A673 (cell line): ENCODE measurements around the gene CLDN7. TPM values are rescaled to one million over a fixed set of nuclear protein-coding genes. Genes with fewer than 3 reads are reported as not detected.

Experiments used
- BruUV-seq: library from RNA; stranded (reverse); fragments of 400-500 nt; replicated peaks from 2 replicates; lab custom pipeline; 2021; lab: Mats Ljungman, UMichigan
- CTCF ChIA-PET: fragments of 300-600 bp; sonication (Branson Sonifier 250); formaldehyde crosslinking; loops from one replicate; lab custom pipeline; 2022; ENCODE audit warnings: antibody characterized with exemption; lab: Charles Lee
- POLR2A ChIA-PET: fragments of 300-600 bp; sonication (Branson Sonifier 250); formaldehyde crosslinking; loops from one replicate; lab custom pipeline; 2022; ENCODE audit warnings: antibody characterized with exemption; ENCODE audit not compliant: low non-redundant PET; lab: Charles Lee
- DNase-seq: peaks from one replicate; pipeline ENCODE4 v3.0.0-alpha.2; 2015; ENCODE audit warnings: low spot score
- H3K27ac ChIP-seq: fragments of 200-600 bp; sonication (generic); 2 replicates; pipeline ENCODE4 v1.5.1; 2016; ENCODE audit warnings: mixed run types, low read depth, mild to moderate bottlenecking, mixed read lengths, antibody characterized with exemption, low read length; ENCODE audit not compliant: poor library complexity, severe bottlenecking
- H3K27me3 ChIP-seq: fragments of 200-600 bp; sonication (generic); replicated peaks from 2 replicates; pipeline ENCODE4 v1.6.1; 2017; ENCODE audit warnings: mixed run types, low read depth, mild to moderate bottlenecking, mixed read lengths, antibody characterized with exemption, low read length; ENCODE audit not compliant: insufficient read depth, poor library complexity
- H3K36me3 ChIP-seq: fragments of 200-600 bp; sonication (generic); 2 replicates; pipeline ENCODE4 v1.6.1; 2016; ENCODE audit warnings: mixed run types, mild to moderate bottlenecking, mixed read lengths, antibody characterized with exemption, low read length; ENCODE audit not compliant: insufficient read depth, poor library complexity, severe bottlenecking
- H3K4me1 ChIP-seq: fragments of 200-600 bp; sonication (generic); 2 replicates; pipeline ENCODE4 v1.6.1; 2017; ENCODE audit warnings: mixed run types, mild to moderate bottlenecking, mixed read lengths, antibody characterized with exemption, low read length; ENCODE audit not compliant: insufficient read depth, poor library complexity, severe bottlenecking
- H3K4me3 ChIP-seq: fragments of 200-600 bp; sonication (generic); 2 replicates; pipeline ENCODE4 v1.5.1; 2016; ENCODE audit warnings: low read depth, mixed run types, mild to moderate bottlenecking, mixed read lengths, low read length; ENCODE audit not compliant: poor library complexity, severe bottlenecking
- H3K9me3 ChIP-seq: fragments of 200-600 bp; sonication (generic); 2 replicates; pipeline ENCODE4 v1.6.1; 2016; ENCODE audit warnings: mixed run types, low read depth, mild to moderate bottlenecking, mixed read lengths, antibody characterized with exemption, low read length; ENCODE audit not compliant: poor library complexity, severe bottlenecking
- EZH2 ChIP-seq: fragments of 200-600 bp; sonication (generic); IDR thresholded peaks from 2 replicates; pipeline ENCODE4 v1.6.1; 2017; ENCODE audit warnings: borderline replicate concordance, low read depth, mild to moderate bottlenecking, mixed read lengths, antibody characterized with exemption, low read length; ENCODE audit not compliant: poor library complexity, severe bottlenecking
- intact Hi-C: fragments of 100-400 bp; cut with micrococcal nuclease; formaldehyde crosslinking; loops from one replicate; pipeline ENCODE4 v1.10.0; 2022; ENCODE audit not compliant: unreplicated experiment
- total RNA-seq: library from RNA; stranded (reverse); gene quantifications from 2 replicates; pipeline ENCODE4 v1.2.3, GENCODE V29; 2021
- TF ChIP-seq, protein P1 (sequence below): fragments of 300-800, 200-600 bp; sonication (generic); conservative IDR thresholded peaks from 2 replicates; pipeline ENCODE4 v1.5.1; 2017; ENCODE audit warnings: low read depth, mild to moderate bottlenecking, antibody characterized with exemption, low read length, moderate library complexity, mixed read lengths

CLDN7 gene
- total RNA-seq, 1 experiment from 2014 or later: not detected

DNA sequence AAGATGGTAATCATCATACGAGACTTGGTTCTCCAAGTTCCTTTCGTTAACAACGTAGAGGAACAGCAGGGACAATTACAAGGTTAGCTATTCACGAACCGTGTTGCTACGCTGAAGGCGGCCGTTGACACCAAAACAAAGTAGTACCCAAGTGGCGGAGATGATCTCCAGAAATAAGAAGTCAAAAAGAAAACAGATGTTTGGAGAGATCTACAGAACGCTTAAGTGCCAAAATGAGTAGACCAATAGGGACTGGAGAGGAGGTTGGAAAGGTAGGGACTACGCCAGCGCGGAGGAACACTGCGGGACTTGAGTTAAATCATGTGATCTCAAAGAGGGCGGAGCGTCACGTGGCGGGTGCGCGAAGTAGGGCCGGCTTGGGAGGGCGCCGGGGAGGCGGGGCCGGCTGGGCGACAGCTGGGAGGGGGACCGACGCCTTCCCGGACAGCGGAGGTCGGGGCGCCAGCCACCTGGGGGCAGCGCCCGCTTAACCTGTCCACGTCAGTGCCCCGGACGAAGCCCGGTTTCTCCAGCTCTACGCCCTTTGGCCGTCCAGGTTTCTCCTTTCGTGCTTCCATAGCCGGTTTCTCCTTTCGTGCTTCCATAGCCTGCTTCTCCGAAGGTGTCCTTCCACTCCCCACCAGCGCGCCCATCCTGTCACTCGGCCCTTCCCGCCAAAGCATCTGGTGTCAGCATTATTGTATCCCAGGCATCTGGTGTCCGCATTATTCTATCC is 19.4 kb downstream of the CLDN7 start:
- BruUV-seq: no TSS peak
- Histone ChIP-seq H3K27ac (peak overlapping the region; percentile 84), H3K27me3 (no peaks in the 10 kb centered on the region), H3K4me1 (peaks cover 23% of the 10 kb centered on the region), H3K9me3 (no peaks in the 10 kb centered on the region), H3K36me3 (peaks cover 43% of the 10 kb centered on the region), H3K4me3 (peak overlapping the region; percentile 72)
- ChIA-PET CTCF (interaction anchor here (0.6 to 1.0 kb wide), 3 partner anchors 22 to 161 kb away, joined by 3 to 5 read pairs (median 4); partner anchors contain the start of gene TMEM256), POLR2A (interaction anchor here (0.6 to 0.7 kb wide), 3 partner anchors 9 to 445 kb away, joined by 3 to 10 read pairs (median 10); partner anchors contain the start of genes CTDNEP1 and TP53)
- intact Hi-C loops: loop anchor here (1.0 kb wide), 1 partner anchor 8 kb away; the partner anchor contains the start of gene CTDNEP1
- TF ChIP-seq, protein P1, sequence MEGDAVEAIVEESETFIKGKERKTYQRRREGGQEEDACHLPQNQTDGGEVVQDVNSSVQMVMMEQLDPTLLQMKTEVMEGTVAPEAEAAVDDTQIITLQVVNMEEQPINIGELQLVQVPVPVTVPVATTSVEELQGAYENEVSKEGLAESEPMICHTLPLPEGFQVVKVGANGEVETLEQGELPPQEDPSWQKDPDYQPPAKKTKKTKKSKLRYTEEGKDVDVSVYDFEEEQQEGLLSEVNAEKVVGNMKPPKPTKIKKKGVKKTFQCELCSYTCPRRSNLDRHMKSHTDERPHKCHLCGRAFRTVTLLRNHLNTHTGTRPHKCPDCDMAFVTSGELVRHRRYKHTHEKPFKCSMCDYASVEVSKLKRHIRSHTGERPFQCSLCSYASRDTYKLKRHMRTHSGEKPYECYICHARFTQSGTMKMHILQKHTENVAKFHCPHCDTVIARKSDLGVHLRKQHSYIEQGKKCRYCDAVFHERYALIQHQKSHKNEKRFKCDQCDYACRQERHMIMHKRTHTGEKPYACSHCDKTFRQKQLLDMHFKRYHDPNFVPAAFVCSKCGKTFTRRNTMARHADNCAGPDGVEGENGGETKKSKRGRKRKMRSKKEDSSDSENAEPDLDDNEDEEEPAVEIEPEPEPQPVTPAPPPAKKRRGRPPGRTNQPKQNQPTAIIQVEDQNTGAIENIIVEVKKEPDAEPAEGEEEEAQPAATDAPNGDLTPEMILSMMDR: no peak
- no peak for TF ChIP-seq EZH2
- DNase-seq: peak; percentile 97

DNA sequence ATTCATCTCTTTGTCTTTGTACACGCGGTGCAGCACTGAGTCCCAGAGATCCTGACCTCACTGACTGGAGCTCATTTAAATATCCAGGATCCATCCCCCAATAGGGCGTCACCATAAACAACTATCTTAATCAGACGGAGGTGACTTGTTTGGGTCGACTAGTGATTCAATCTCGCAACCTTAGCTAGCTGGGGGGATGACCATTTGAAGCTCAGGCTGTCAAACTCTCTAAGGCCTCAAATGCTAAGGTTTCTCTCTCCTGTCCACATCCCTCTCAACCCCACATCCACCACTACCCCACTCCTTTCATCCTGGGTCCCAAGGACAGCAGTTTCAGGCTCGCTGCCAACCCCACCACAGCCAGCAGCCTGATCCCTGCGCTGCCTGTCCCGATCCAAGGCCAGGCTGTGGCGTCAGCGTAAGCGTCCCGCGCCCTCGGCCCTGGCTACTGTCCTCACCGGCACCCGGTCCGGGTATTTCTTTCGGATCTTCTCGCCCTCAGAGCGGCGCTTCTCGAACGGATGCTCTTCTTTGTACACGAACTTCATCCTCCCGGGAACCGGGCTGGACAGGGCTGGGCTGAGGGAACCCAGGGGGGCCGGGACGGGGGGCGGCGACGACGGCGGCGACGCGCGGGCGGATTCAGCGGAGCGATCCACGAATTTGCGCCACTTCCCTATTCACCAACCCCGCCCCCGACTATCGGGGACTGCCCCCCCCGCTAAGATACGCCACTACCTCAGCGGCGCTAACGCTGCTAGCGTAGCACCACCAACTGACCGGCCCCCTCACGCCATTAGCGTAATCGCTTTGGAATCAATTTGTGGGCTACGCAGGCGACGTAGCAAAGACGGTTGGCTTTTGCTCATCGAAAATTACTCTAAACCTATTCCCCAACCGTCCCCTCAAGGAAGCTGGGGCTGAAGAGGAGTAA is 20.2 kb downstream of the CLDN7 start, which contains the start of gene GABARAP:
Gene GABARAP (minus strand): TSS at position 667 of the 934 bp plus-strand sequence. CDS start 119 bp downstream, at position 548.
- no peak for TF ChIP-seq EZH2
- TF ChIP-seq, protein P1: no peak
- H3K9me3 ChIP-seq: no peaks in the 10 kb centered on the region
- H3K4me1 ChIP-seq: peaks cover 29% of the 10 kb centered on the region
- DNase-seq: peak; percentile 96
- H3K27ac ChIP-seq: peak within 1 kb of the TSS; percentile 84
- POLR2A ChIA-PET: interaction anchor here (0.6 to 0.7 kb wide), 3 partner anchors 9 to 445 kb away, joined by 3 to 10 read pairs (median 10); partner anchors contain the start of genes CTDNEP1 and TP53
- no peaks in the 10 kb centered on the region for H3K27me3 ChIP-seq
- peak within 1 kb of the TSS; percentile 72 for H3K4me3 ChIP-seq
- BruUV-seq: no TSS peak
- CTCF ChIA-PET: interaction anchor here (0.6 to 1.0 kb wide), 3 partner anchors 21 to 162 kb away, joined by 3 to 5 read pairs (median 4); partner anchors contain the start of gene TMEM256
- H3K36me3 ChIP-seq: peaks cover 44% of the 10 kb centered on the region
- intact Hi-C loops: no loop called here
